Smooth muscle cell (in vitro differentiated cells): ENCODE measurements around the gene GRAMD2B. TPM values are rescaled to one million over a fixed set of nuclear protein-coding genes. Genes with fewer than 3 reads are reported as not detected.

Experiments used
- DNase-seq: peaks from one replicate; lab custom pipeline; 2025; ENCODE audit not compliant: unreplicated experiment; lab: John Stamatoyannopoulos, UW
- H2AFZ ChIP-seq: fragments of 200-600 bp; sonication (generic); 2 replicates; pipeline ENCODE4 v1.6.0; 2016; ENCODE audit warnings: antibody characterized with exemption, low read depth, mild to moderate bottlenecking
- H3F3A ChIP-seq: fragments of 200-600 bp; sonication (generic); 2 replicates; pipeline ENCODE4 v1.6.0; 2017; ENCODE audit warnings: antibody characterized with exemption, low read depth
- H3K27ac ChIP-seq: fragments of 200-600 bp; sonication (generic); 2 replicates; pipeline ENCODE4 v1.5.1; 2016; ENCODE audit warnings: low read depth, mild to moderate bottlenecking
- H3K27me3 ChIP-seq: fragments of 200-600 bp; sonication (generic); 2 replicates; pipeline ENCODE4 v1.6.1; 2016; ENCODE audit warnings: low read depth, mild to moderate bottlenecking
- H3K36me3 ChIP-seq: fragments of 200-600 bp; sonication (generic); 2 replicates; pipeline ENCODE4 v1.5.1; 2016; ENCODE audit warnings: low read depth
- H3K4me1 ChIP-seq: fragments of 200-600 bp; sonication (generic); 2 replicates; pipeline ENCODE4 v1.5.1; 2016; ENCODE audit warnings: low read depth
- H3K4me2 ChIP-seq: fragments of 200-600 bp; sonication (generic); 2 replicates; pipeline ENCODE4 v1.6.0; 2016; ENCODE audit warnings: mild to moderate bottlenecking
- H3K4me3 ChIP-seq: fragments of 200-600 bp; sonication (generic); 2 replicates; pipeline ENCODE4 v1.5.1; 2016; ENCODE audit warnings: mild to moderate bottlenecking
- H3K79me2 ChIP-seq: fragments of 200-600 bp; sonication (generic); 2 replicates; pipeline ENCODE4 v1.6.0; 2016; ENCODE audit warnings: low read depth, mild to moderate bottlenecking
- H3K9ac ChIP-seq: fragments of 200-600 bp; sonication (generic); 2 replicates; pipeline ENCODE4 v1.6.0; 2016; ENCODE audit warnings: low read depth
- H3K9me3 ChIP-seq: fragments of 200-600 bp; sonication (generic); replicated peaks from 2 replicates; pipeline ENCODE4 v1.5.1; 2016; ENCODE audit warnings: low read depth
- H4K20me1 ChIP-seq: fragments of 200-600 bp; sonication (generic); 2 replicates; pipeline ENCODE4 v1.6.0; 2016; ENCODE audit warnings: low read depth
- CTCF ChIP-seq: fragments of 200-600 bp; sonication (generic); IDR thresholded peaks from 2 replicates; pipeline ENCODE4 v1.5.1; 2017; ENCODE audit warnings: borderline replicate concordance, mild to moderate bottlenecking, antibody characterized with exemption; ENCODE audit not compliant: insufficient read depth, poor library complexity, severe bottlenecking
- WGBS: methylation state at CpG from one replicate; pipeline ENCODE4 v1.1.7; 2016; ENCODE audit warnings: low lambda C conversion rate; 5-methylcytosine and 5-hydroxymethylcytosine counted together
- polyA plus RNA-seq: library from polyadenylated mRNA; unstranded; fragments of >200 nt; fragmentation: Nextera tagmentation; extraction: Ambion mirVana; gene quantifications from 2 replicates; pipeline ENCODE4 v1.2.1, GENCODE V29; 2016
- total RNA-seq: library from RNA; depleted of rRNA; stranded (reverse); fragments of >200 nt; gene quantifications from 2 replicates; pipeline ENCODE4 v1.2.3, GENCODE V29; 2014

Gene GRAMD2B
- total and polyA plus RNA-seq, 2 experiments from 2014 or later: 8.7 to 27.3 TPM

DNA sequence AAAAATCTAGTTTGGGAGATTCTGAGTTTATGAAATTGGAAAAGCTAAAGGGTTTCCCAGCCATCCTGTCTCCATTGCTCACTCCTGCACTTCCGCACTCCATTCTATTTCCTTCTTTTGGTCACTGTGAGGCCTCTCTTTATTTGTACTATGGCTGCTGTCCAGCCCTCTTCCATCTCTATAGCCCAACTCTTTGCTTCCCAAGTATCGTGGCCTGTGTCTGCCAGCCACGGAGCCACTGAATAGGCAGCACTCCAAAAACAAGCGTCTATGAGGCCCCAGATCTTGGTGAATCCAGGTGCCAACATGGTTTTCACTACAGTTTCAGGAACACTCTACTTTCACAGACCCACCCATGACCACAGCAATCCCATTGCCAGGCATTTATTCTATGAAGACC is 37.2 kb downstream of the GRAMD2B start:
- H4K20me1 ChIP-seq: no peaks in the 10 kb centered on the region
- H3F3A ChIP-seq: no peaks in the 10 kb centered on the region
- DNase-seq: no peak
- no peak overlapping the region for H3K4me3 ChIP-seq
- no peaks in the 10 kb centered on the region for H3K36me3 ChIP-seq
- peaks cover 5% of the 10 kb centered on the region for H3K4me1 ChIP-seq
- H3K9me3 ChIP-seq: no peaks in the 10 kb centered on the region
- peak overlapping the region; percentile 61 for H3K27ac ChIP-seq
- H3K9ac ChIP-seq: no peak overlapping the region
- TF ChIP-seq CTCF: no peak
- no peak overlapping the region for H2AFZ ChIP-seq
- no peak overlapping the region for H3K4me2 ChIP-seq
- no peaks in the 10 kb centered on the region for H3K27me3 ChIP-seq
- peaks cover 4% of the 10 kb centered on the region for H3K79me2 ChIP-seq
- WGBS: 100% methylated on average over 4 of the region's 4 CpGs

- Histone ChIP-seq H3K9me3 (no peaks in the 10 kb centered on the region), H3K4me2 (no peak overlapping the region), H3K27ac (peak overlapping the region; percentile 61), H3K9ac (no peak overlapping the region), H3K27me3 (no peaks in the 10 kb centered on the region), H3F3A (no peaks in the 10 kb centered on the region), H3K4me1 (peaks cover 5% of the 10 kb centered on the region), H4K20me1 (no peaks in the 10 kb centered on the region), H3K4me3 (no peak overlapping the region), H3K79me2 (peaks cover under 1% of the 10 kb centered on the region), H2AFZ (no peak overlapping the region), H3K36me3 (no peaks in the 10 kb centered on the region)
- TF ChIP-seq CTCF: no peak
- 97% methylated on average over 1 of the region's 1 CpG for WGBS
- DNase-seq: no peak
Observed at GRCh38 chr5:126460977-126461376, 37.8 kb downstream of the GRAMD2B start.

GRCh38 chr5:126461838-126462237 is 38.6 kb downstream of the GRAMD2B start:
- no peaks in the 10 kb centered on the region for H4K20me1 ChIP-seq
- H3K9ac ChIP-seq: no peak overlapping the region
- H3K79me2 ChIP-seq: no peaks in the 10 kb centered on the region
- no peaks in the 10 kb centered on the region for H3K36me3 ChIP-seq
- no peaks in the 10 kb centered on the region for H3K9me3 ChIP-seq
- no peak for DNase-seq
- H3K27me3 ChIP-seq: no peaks in the 10 kb centered on the region
- H3K4me1 ChIP-seq: peaks cover 5% of the 10 kb centered on the region
- no peak for TF ChIP-seq CTCF
- H2AFZ ChIP-seq: no peak overlapping the region
- 100% methylated on average over 1 of the region's 1 CpG for WGBS
- peak overlapping the region; percentile 67 for H3K27ac ChIP-seq
- no peak overlapping the region for H3K4me3 ChIP-seq
- H3K4me2 ChIP-seq: peak overlapping the region; percentile 5
- no peaks in the 10 kb centered on the region for H3F3A ChIP-seq

DNA sequence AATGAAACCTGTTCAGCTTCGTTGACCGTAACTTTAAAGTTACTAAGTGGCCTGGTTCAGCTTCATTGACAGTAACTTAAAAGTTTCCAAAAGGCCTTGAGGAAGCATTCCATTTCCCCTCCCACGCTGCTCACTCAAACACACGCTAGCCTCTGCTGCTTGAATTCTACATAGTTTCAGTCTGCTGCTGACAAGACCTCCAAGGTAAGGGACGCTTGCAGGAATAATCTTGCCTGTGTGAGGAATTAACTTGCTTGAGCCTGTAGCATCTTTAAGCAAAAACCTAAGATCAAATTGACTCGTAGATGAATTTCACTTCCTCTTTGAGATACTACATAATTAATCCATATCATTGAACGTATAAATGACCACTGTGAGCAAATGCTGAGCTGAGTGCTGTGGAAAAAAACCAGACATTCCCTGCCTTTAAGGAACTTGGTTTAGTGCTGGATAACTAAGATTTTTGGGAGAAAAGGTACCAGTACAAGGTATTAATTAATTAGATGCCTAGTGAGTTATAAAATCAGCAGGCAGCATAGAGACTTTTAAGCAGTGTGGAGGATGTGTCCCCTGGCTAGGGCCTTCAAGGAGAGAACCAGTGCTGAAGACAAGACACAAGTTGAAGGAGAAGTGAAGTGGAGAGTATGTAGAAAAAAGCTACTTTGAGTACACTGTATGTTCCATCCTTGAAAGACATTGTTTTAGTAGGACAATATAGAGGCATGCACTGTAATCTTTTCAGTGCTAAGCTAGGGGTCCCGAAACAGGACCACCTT is 39.2 kb downstream of the GRAMD2B start:
- H3K27me3 ChIP-seq: no peaks in the 10 kb centered on the region
- WGBS: 52% methylated on average over 8 of the region's 8 CpGs
- no peak overlapping the region for H2AFZ ChIP-seq
- no peak for TF ChIP-seq CTCF
- no peaks in the 10 kb centered on the region for H3K79me2 ChIP-seq
- H3K9ac ChIP-seq: no peak overlapping the region
- no peaks in the 10 kb centered on the region for H3K9me3 ChIP-seq
- no peak for DNase-seq
- peak overlapping the region; percentile 67 for H3K27ac ChIP-seq
- no peaks in the 10 kb centered on the region for H3K36me3 ChIP-seq
- peak overlapping the region; percentile 1 for H3K4me2 ChIP-seq
- H3K4me3 ChIP-seq: no peak overlapping the region
- H3F3A ChIP-seq: no peaks in the 10 kb centered on the region
- peaks cover 5% of the 10 kb centered on the region for H3K4me1 ChIP-seq
- no peaks in the 10 kb centered on the region for H4K20me1 ChIP-seq
